Erythroblast (primary cell): Measurements from ENCODE around the gene TMC5.

Experiments
- GATA1 ChIP-seq: IDR thresholded peaks from 2 replicates; pipeline ENCODE4 v1.6.1; 2011; ENCODE audit warnings: low read depth, mild to moderate bottlenecking, control low read depth, low read length, moderate library complexity
- POLR2A ChIP-seq: IDR thresholded peaks from 2 replicates; pipeline ENCODE4 v1.6.1; 2011; ENCODE audit warnings: mild to moderate bottlenecking, low read length

DNA sequence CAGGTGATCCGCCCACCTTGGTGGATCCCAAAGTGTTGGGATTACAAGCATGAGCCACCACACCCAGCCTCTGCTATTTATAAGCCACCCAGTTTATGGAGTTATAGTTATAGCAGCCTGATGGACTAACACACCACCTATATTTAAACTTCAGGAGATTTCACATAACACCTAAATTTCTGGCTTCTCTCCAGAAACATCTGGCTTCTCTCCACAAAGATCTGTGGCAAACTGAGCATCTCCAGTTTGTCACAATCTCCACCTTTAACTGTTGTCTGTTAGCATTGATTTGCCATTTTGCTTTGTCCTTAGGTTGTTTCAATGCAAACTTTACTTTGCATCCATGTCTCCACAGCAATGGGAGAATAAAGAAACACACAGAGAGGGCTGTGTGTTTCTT, 64.6 kb downstream of the TMC5 start:
- TF ChIP-seq POLR2A (no peak), GATA1 (no peak)
